B cell (primary cell): ENCODE measurements around the gene HAGH.

ENCODE experiments used
- CTCF ChIP-seq: fragments of 200-600 bp; IDR thresholded peaks from one replicate; pipeline ENCODE4 v1.8.0; 2022; ENCODE audit warnings: antibody characterized with exemption, mild to moderate bottlenecking
- EZH2 ChIP-seq: IDR thresholded peaks from 2 replicates; pipeline ENCODE4 v1.6.1; 2012; ENCODE audit warnings: borderline replicate concordance, low read depth, mild to moderate bottlenecking, moderate library complexity, low read length; ENCODE audit not compliant: insufficient read depth, poor library complexity, severe bottlenecking

- no peak for TF ChIP-seq CTCF
- TF ChIP-seq EZH2, result no peak
These were observed 65.7 kb downstream of the HAGH start for GRCh38 chr16:1760911-1761310.
